IMR-90 (cell line): ENCODE results near the gene CAMK2D. TPM values are rescaled to one million over a fixed set of nuclear protein-coding genes. Genes with fewer than 3 reads are reported as not detected.

Experiments used
- ATAC-seq: fragments of 200-7000 bp; cut with Tn5 transposase; 2 replicates; pipeline ENCODE4 v1.9.1; 2020; ENCODE audit warnings: low read depth, mild to moderate bottlenecking, moderate library complexity
- BruUV-seq: library from RNA; stranded (reverse); fragments of 400-500 nt; replicated peaks from 2 replicates; lab custom pipeline; 2021; lab: Mats Ljungman, UMichigan
- CTCF ChIA-PET: fragments of 300-600 bp; formaldehyde crosslinking; extraction: SDS; loops from one replicate; lab custom pipeline; 2021; ENCODE audit warnings: antibody characterized with exemption; lab: Yijun Ruan, JAX
- POLR2A ChIA-PET: fragments of 300-600 bp; sonication (Branson Sonifier 250); formaldehyde crosslinking; loops from one replicate; lab custom pipeline; 2022; ENCODE audit warnings: antibody characterized with exemption; ENCODE audit not compliant: unreplicated experiment; lab: Charles Lee
- DNase-seq: peaks from one replicate; pipeline ENCODE4 v3.0.0; 2013
- H2AFZ ChIP-seq: replicated peaks from 2 replicates; pipeline ENCODE3; 2013; ENCODE audit warnings: low read length, mild to moderate bottlenecking; ENCODE audit not compliant: poor library complexity
- H2AK5ac ChIP-seq: 2 replicates; pipeline ENCODE4 v1.6.1; 2013; ENCODE audit warnings: low read depth, low read length, inconsistent platforms
- H2AK9ac ChIP-seq: replicated peaks from 2 replicates; pipeline ENCODE3; 2013; ENCODE audit warnings: mild to moderate bottlenecking, low read depth, low read length, moderate library complexity; ENCODE audit not compliant: poor library complexity
- H2BK120ac ChIP-seq: 2 replicates; pipeline ENCODE4 v1.6.1; 2013; ENCODE audit warnings: low read depth, low read length, inconsistent platforms
- H2BK15ac ChIP-seq: 3 replicates; pipeline ENCODE4 v1.6.1; 2013; ENCODE audit warnings: low read depth, low read length, inconsistent platforms
- H2BK20ac ChIP-seq: 2 replicates; pipeline ENCODE4 v1.6.1; 2013; ENCODE audit warnings: low read depth, mild to moderate bottlenecking, inconsistent platforms, low read length, moderate library complexity
- H2BK5ac ChIP-seq: 2 replicates; pipeline ENCODE4 v1.6.1; 2013; ENCODE audit warnings: mild to moderate bottlenecking, low read depth, low read length, inconsistent platforms; ENCODE audit not compliant: poor library complexity, severe bottlenecking
- H3K14ac ChIP-seq: replicated peaks from 2 replicates; pipeline ENCODE4 v1.6.1; 2013; ENCODE audit warnings: low read depth, low read length, inconsistent platforms
- H3K18ac ChIP-seq: 2 replicates; pipeline ENCODE4 v1.6.1; 2013; ENCODE audit warnings: low read depth, low read length, control low read depth
- H3K23ac ChIP-seq: 2 replicates; pipeline ENCODE4 v1.6.1; 2013; ENCODE audit warnings: low read depth, low read length, inconsistent platforms
- H3K27ac ChIP-seq: 2 replicates; pipeline ENCODE4 v1.5.1; 2013; ENCODE audit warnings: mild to moderate bottlenecking, control low read depth, low read length; ENCODE audit not compliant: insufficient read depth
- H3K27me3 ChIP-seq: 2 replicates; pipeline ENCODE4 v1.6.1; 2013; ENCODE audit warnings: low read length; ENCODE audit not compliant: control insufficient read depth, insufficient read depth
- H3K36me3 ChIP-seq: 2 replicates; pipeline ENCODE4 v1.6.1; 2013; ENCODE audit warnings: low read length, mixed read lengths; ENCODE audit not compliant: control insufficient read depth, insufficient read depth
- H3K4ac ChIP-seq: 2 replicates; pipeline ENCODE4 v1.6.1; 2013; ENCODE audit warnings: low read depth, low read length, inconsistent platforms
- H3K4me1 ChIP-seq: 2 replicates; pipeline ENCODE4 v1.6.1; 2013; ENCODE audit warnings: low read length, mixed read lengths; ENCODE audit not compliant: control insufficient read depth, insufficient read depth
- H3K4me2 ChIP-seq: 2 replicates; pipeline ENCODE4 v1.6.1; 2013; ENCODE audit warnings: low read depth, mild to moderate bottlenecking, control low read depth, low read length, moderate library complexity
- H3K4me3 ChIP-seq: 2 replicates; pipeline ENCODE4 v1.5.1; 2013; ENCODE audit warnings: low read depth, mild to moderate bottlenecking, control low read depth, low read length, moderate library complexity; ENCODE audit not compliant: insufficient read depth
- H3K56ac ChIP-seq: 2 replicates; pipeline ENCODE4 v1.6.1; 2013; ENCODE audit warnings: low read length, inconsistent platforms; ENCODE audit not compliant: insufficient read depth; ENCODE audit errors: extremely low read depth
- H3K79me1 ChIP-seq, 2 experiments: 2 replicates each; pipeline ENCODE4 v1.6.1; 2013; ENCODE audit warnings: low read length in 2 of 2, inconsistent platforms in 1 of 2, low read depth in 1 of 2
- H3K9ac ChIP-seq: 2 replicates; pipeline ENCODE4 v1.6.1; 2013; ENCODE audit warnings: low read depth, low read length, control low read depth
- H3K9me1 ChIP-seq: 2 replicates; pipeline ENCODE4 v1.6.1; 2013; ENCODE audit warnings: low read length, inconsistent platforms; ENCODE audit not compliant: insufficient read depth
- H3K9me3 ChIP-seq: 2 replicates; pipeline ENCODE4 v1.6.1; 2013; ENCODE audit warnings: low read length; ENCODE audit not compliant: control insufficient read depth, insufficient read depth
- H4K20me1 ChIP-seq: 2 replicates; pipeline ENCODE4 v1.6.1; 2013; ENCODE audit warnings: low read length, inconsistent platforms; ENCODE audit not compliant: insufficient read depth
- H4K5ac ChIP-seq: 2 replicates; pipeline ENCODE4 v1.6.1; 2013; ENCODE audit warnings: mild to moderate bottlenecking, low read depth, low read length, control low read depth
- H4K8ac ChIP-seq, 2 experiments: 2 replicates each; pipeline ENCODE4 v1.6.1; 2013; ENCODE audit warnings: low read depth in 2 of 2, low read length in 2 of 2, control low read depth in 1 of 2, inconsistent platforms in 1 of 2
- H4K91ac ChIP-seq: 2 replicates; pipeline ENCODE4 v1.6.1; 2013; ENCODE audit warnings: low read depth, low read length, inconsistent platforms; ENCODE audit not compliant: insufficient read depth
- CEBPB ChIP-seq: IDR thresholded peaks from 2 replicates; pipeline ENCODE4 v1.6.1; 2012; ENCODE audit warnings: low read depth, low read length, improper control_type of control experiment
- CHD1 ChIP-seq: IDR thresholded peaks from 2 replicates; pipeline ENCODE4 v1.6.1; 2012; ENCODE audit warnings: low read depth, low read length, improper control_type of control experiment
- FOS ChIP-seq: fragments of 150-350 bp; IDR thresholded peaks from 2 replicates; pipeline ENCODE4 v1.6.1; 2016; ENCODE audit warnings: low read depth, low read length
- MAZ ChIP-seq: IDR thresholded peaks from 2 replicates; pipeline ENCODE4 v1.6.1; 2012; ENCODE audit warnings: low read depth, mild to moderate bottlenecking, low read length, improper control_type of control experiment, moderate library complexity, borderline replicate concordance
- MXI1 ChIP-seq: IDR thresholded peaks from 2 replicates; pipeline ENCODE4 v1.6.1; 2012; ENCODE audit warnings: low read depth, mild to moderate bottlenecking, low read length, moderate library complexity, borderline replicate concordance
- NFE2L2 ChIP-seq: fragments of 150-350 bp; IDR thresholded peaks from 2 replicates; pipeline ENCODE4 v1.6.1; 2016; ENCODE audit warnings: low read depth, mild to moderate bottlenecking, low read length
- POLR2A ChIP-seq: IDR thresholded peaks from 2 replicates; pipeline ENCODE4 v1.6.1; 2012; ENCODE audit warnings: mild to moderate bottlenecking, low read depth, low read length
- RAD21 ChIP-seq: IDR thresholded peaks from 2 replicates; pipeline ENCODE4 v1.6.1; 2012; ENCODE audit warnings: low read length, improper control_type of control experiment
- RCOR1 ChIP-seq: IDR thresholded peaks from 2 replicates; pipeline ENCODE4 v1.6.1; 2012; ENCODE audit warnings: mild to moderate bottlenecking, low read length, improper control_type of control experiment; ENCODE audit not compliant: insufficient replicate concordance
- RFX5 ChIP-seq: IDR thresholded peaks from 2 replicates; pipeline ENCODE4 v1.8.0; 2012; ENCODE audit warnings: low read depth, mild to moderate bottlenecking, low read length, moderate library complexity
- SMC3 ChIP-seq: fragments of 150-350 bp; IDR thresholded peaks from 2 replicates; pipeline ENCODE4 v1.6.1; 2016; ENCODE audit warnings: low read depth, mild to moderate bottlenecking, antibody characterized with exemption, low read length, moderate library complexity
- WGBS, 2 experiments: methylation state at CpG; one replicate each; pipeline versions ENCODE4 v1.1.5 to v1.1.7; 2013; ENCODE audit warnings: missing lambda C conversion rate in 2 of 2; ENCODE audit not compliant: insufficient read length in 1 of 2; ENCODE audit errors: extremely low coverage in 2 of 2; 5-methylcytosine and 5-hydroxymethylcytosine counted together
- dilution Hi-C: fragments of 300-500 bp; cut with HindIII; formaldehyde crosslinking; loops from one replicate; pipeline ENCODE4 v1.14.3; 2018; ENCODE audit warnings: low sequenced_read_pairs; ENCODE audit not compliant: unreplicated experiment
- in situ Hi-C: fragments of 300-500 bp; cut with MboI; formaldehyde crosslinking; loops from 3 replicates; pipeline ENCODE4 v1.14.3; 2019; ENCODE audit warnings: low sequenced_read_pairs, inconsistent platforms, mixed read lengths
- intact Hi-C: fragments of 100-400 bp; cut with micrococcal nuclease; formaldehyde crosslinking; loops from 2 replicates; pipeline ENCODE4 v1.10.0; 2022
- polyA plus RNA-seq, 3 experiments: library from polyadenylated mRNA; depleted of rRNA; stranded (reverse); fragments of >200 nt; gene quantifications; 2 replicates each; pipeline ENCODE4 v1.2.3, GENCODE V29; 2012; ENCODE audit warnings: low replicate concordance in 1 of 3
- total RNA-seq: library from RNA; depleted of rRNA; stranded (reverse); fragments of >200 nt; gene quantifications from 2 replicates; pipeline ENCODE4 v1.2.3, GENCODE V29; 2012
- TF ChIP-seq, protein P1 (sequence below): fragments of 150-350 bp; IDR thresholded peaks from 2 replicates; pipeline ENCODE4 v1.6.1; 2017; ENCODE audit warnings: mild to moderate bottlenecking, antibody characterized with exemption, low read length, low read depth
- TF ChIP-seq, protein P2 (sequence below): fragments of 150-350 bp; IDR thresholded peaks from 2 replicates; pipeline ENCODE4 v1.6.1; 2016; ENCODE audit warnings: low read depth, mild to moderate bottlenecking, low read length, moderate library complexity, borderline replicate concordance
- TF ChIP-seq, protein P3 (sequence below): conservative IDR thresholded peaks from 2 replicates; pipeline ENCODE4 v1.5.1; 2012; ENCODE audit warnings: mild to moderate bottlenecking, low read depth, low read length, improper control_type of control experiment

Gene CAMK2D
- total and polyA plus RNA-seq, 2 of the 4 experiments (the other 2 are of a cell fraction): 44.6 to 156 TPM

DNA sequence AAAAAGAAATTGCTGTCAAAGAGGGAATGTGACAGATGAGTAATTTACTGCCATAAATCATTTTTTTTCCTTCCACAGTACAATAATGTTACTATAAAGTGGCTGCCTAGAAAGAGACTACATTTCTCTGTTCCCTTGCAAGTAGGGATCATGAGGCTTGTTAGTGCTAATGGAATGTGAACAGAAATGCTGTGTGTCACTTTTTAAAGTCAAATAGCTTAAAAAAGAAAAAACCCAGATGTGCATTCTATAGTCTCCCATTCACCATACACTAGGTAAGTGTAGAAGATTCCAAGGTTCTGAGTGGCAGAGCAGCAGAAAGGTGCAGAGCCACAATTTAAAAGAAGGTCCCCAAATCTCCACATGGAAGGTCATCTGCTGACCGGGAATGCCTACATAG lies 328.4 kb downstream of the CAMK2D start:
- no peak for ATAC-seq
- no peak overlapping the region for H2AK5ac ChIP-seq
- intact Hi-C loops (no loop called here), dilution Hi-C loops (no loop called here), in situ Hi-C loops (no loop called here)
- H4K91ac ChIP-seq: no peak overlapping the region
- H3K9ac ChIP-seq: no peak overlapping the region
- CTCF ChIA-PET: interaction anchor here (0.8 kb wide), 1 partner anchor 22 kb away, joined by 3 read pairs; no protein-coding TSS in a partner anchor
- POLR2A ChIA-PET: no interaction called here
- BruUV-seq: no TSS peak
- no peak overlapping the region for H3K23ac ChIP-seq
- H3K27ac ChIP-seq: no peak overlapping the region
- no peaks in the 10 kb centered on the region for H3K9me1 ChIP-seq
- TF ChIP-seq MAZ (no peak), MXI1 (no peak), FOS (no peak), RAD21 (no peak), RFX5 (no peak), RCOR1 (no peak), NFE2L2 (no peak), SMC3 (no peak), POLR2A (no peak), CHD1 (no peak), CEBPB (no peak)
- TF ChIP-seq, protein P1, sequence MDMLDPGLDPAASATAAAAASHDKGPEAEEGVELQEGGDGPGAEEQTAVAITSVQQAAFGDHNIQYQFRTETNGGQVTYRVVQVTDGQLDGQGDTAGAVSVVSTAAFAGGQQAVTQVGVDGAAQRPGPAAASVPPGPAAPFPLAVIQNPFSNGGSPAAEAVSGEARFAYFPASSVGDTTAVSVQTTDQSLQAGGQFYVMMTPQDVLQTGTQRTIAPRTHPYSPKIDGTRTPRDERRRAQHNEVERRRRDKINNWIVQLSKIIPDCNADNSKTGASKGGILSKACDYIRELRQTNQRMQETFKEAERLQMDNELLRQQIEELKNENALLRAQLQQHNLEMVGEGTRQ: no peak
- TF ChIP-seq, protein P2, sequence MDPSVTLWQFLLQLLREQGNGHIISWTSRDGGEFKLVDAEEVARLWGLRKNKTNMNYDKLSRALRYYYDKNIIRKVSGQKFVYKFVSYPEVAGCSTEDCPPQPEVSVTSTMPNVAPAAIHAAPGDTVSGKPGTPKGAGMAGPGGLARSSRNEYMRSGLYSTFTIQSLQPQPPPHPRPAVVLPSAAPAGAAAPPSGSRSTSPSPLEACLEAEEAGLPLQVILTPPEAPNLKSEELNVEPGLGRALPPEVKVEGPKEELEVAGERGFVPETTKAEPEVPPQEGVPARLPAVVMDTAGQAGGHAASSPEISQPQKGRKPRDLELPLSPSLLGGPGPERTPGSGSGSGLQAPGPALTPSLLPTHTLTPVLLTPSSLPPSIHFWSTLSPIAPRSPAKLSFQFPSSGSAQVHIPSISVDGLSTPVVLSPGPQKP: no peak
- TF ChIP-seq, protein P3, sequence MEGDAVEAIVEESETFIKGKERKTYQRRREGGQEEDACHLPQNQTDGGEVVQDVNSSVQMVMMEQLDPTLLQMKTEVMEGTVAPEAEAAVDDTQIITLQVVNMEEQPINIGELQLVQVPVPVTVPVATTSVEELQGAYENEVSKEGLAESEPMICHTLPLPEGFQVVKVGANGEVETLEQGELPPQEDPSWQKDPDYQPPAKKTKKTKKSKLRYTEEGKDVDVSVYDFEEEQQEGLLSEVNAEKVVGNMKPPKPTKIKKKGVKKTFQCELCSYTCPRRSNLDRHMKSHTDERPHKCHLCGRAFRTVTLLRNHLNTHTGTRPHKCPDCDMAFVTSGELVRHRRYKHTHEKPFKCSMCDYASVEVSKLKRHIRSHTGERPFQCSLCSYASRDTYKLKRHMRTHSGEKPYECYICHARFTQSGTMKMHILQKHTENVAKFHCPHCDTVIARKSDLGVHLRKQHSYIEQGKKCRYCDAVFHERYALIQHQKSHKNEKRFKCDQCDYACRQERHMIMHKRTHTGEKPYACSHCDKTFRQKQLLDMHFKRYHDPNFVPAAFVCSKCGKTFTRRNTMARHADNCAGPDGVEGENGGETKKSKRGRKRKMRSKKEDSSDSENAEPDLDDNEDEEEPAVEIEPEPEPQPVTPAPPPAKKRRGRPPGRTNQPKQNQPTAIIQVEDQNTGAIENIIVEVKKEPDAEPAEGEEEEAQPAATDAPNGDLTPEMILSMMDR: no peak
- no peak overlapping the region for H4K5ac ChIP-seq
- no peaks in the 10 kb centered on the region for H3K27me3 ChIP-seq
- no peak for DNase-seq
- no peak overlapping the region for H4K8ac ChIP-seq
- H2AK9ac ChIP-seq: no peak overlapping the region
- H3K79me1 ChIP-seq: no peaks in the 10 kb centered on the region
- no peak overlapping the region for H3K18ac ChIP-seq
- H2BK20ac ChIP-seq: no peak overlapping the region
- H2AFZ ChIP-seq: no peak overlapping the region
- no peak overlapping the region for H3K4me3 ChIP-seq
- no peak overlapping the region for H2BK15ac ChIP-seq
- no CpG with 5 or more reads among the region's 1 CpG for WGBS, 2 experiments
- H3K9me3 ChIP-seq: no peaks in the 10 kb centered on the region
- H2BK5ac ChIP-seq: no peak overlapping the region
- H3K36me3 ChIP-seq: no peaks in the 10 kb centered on the region
- no peak overlapping the region for H3K4ac ChIP-seq
- H3K4me1 ChIP-seq: peaks cover 3% of the 10 kb centered on the region; the same call in 1 of the 2 replicates
- H2BK120ac ChIP-seq: no peak overlapping the region
- H3K56ac ChIP-seq: no peak overlapping the region
- no peak overlapping the region for H3K14ac ChIP-seq
- no peak overlapping the region for H3K4me2 ChIP-seq
- H4K20me1 ChIP-seq: no peaks in the 10 kb centered on the region
